Epithelial cell of proximal tubule (primary cell): Measurements from ENCODE around the gene MYADML2. TPM values are rescaled to one million over a fixed set of nuclear protein-coding genes. Genes with fewer than 3 reads are reported as not detected.
"Not testable (repeated sequence)": the region's sequence is repeated elsewhere in the genome, so short reads cannot be mapped to it uniquely, and the experiment has no call there.

Source experiments
- DNase-seq: peaks from one replicate; pipeline ENCODE4 v3.0.0-alpha.2; 2011; ENCODE audit warnings: low read depth
- H3K4me3 ChIP-seq: 2 replicates; pipeline ENCODE4 v1.5.1; 2011; ENCODE audit warnings: low read depth, mild to moderate bottlenecking, low read length
- total RNA-seq: library from RNA; depleted of rRNA; stranded (reverse); fragments of >200 nt; gene quantifications from 2 replicates; pipeline ENCODE4 v1.2.3, GENCODE V29; 2015
- TF ChIP-seq, protein P1 (sequence below): conservative IDR thresholded peaks from 2 replicates; pipeline ENCODE4 v1.5.1; 2012; ENCODE audit warnings: low read depth, mild to moderate bottlenecking, low read length

The MYADML2 gene
- total RNA-seq, 1 donor from 2014 or later = not detected

DNA sequence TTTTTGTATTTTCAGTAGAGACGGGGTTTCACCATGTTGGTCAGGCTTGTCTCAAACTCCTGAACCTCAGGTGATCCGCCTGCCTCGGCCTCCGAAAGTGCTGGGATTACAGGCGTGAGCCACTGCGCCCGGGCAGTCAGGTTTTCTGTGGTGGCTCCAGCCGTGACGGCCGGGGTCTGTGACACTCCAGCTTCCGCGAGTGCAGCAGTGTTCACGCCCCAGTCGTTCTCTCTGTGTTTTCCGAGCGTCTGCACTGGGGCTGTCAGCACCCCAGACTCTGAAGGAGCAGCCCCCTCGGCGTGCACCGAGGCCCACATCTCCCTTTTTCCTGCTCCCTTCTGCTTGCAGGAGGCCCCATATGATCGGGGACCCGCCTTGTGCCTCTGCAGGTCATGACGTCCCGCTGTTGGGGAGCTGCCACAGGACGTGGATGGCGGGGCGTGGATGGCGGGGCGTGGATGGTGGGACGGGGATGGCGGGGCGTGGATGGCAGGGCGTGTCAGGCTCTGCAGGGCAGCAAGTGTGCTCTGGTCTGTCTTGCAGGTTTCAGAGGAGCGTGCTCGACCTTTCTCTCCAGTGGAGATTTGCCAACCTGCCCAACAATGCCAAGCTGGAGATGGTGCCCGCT lies 36.1 kb upstream of the MYADML2 start:
- no peak for DNase-seq
- TF ChIP-seq, protein P1, sequence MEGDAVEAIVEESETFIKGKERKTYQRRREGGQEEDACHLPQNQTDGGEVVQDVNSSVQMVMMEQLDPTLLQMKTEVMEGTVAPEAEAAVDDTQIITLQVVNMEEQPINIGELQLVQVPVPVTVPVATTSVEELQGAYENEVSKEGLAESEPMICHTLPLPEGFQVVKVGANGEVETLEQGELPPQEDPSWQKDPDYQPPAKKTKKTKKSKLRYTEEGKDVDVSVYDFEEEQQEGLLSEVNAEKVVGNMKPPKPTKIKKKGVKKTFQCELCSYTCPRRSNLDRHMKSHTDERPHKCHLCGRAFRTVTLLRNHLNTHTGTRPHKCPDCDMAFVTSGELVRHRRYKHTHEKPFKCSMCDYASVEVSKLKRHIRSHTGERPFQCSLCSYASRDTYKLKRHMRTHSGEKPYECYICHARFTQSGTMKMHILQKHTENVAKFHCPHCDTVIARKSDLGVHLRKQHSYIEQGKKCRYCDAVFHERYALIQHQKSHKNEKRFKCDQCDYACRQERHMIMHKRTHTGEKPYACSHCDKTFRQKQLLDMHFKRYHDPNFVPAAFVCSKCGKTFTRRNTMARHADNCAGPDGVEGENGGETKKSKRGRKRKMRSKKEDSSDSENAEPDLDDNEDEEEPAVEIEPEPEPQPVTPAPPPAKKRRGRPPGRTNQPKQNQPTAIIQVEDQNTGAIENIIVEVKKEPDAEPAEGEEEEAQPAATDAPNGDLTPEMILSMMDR = no peak
- H3K4me3 ChIP-seq = no peak overlapping the region

DNA sequence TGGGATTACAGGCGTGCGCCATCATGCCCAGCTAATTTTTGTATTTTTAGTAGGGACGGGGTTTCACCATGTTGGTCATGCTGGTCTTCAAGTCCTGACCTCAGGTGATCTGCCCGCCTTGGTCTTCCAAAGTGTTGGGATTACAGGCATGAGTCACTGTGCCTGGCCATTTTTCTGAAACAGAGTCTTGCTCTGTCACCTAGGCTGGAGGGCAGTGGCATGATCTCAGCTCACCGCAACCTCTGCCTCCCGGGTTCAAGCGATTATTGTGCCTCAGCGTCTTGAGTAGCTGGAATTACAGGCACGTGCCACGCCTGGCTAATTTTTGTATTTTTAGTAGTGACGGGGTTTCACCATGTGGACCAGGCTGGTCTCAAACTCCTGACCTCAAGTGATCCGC lies 34.5 kb upstream of the MYADML2 start:
- H3K4me3 ChIP-seq, DNase-seq: not testable (repeated sequence)

GRCh38 chr17:81980707-81981343 lies 33.8 kb upstream of the MYADML2 start:
- no peak overlapping the region for H3K4me3 ChIP-seq
- DNase-seq = no peak
- TF ChIP-seq, protein P1 = no peak

DNA sequence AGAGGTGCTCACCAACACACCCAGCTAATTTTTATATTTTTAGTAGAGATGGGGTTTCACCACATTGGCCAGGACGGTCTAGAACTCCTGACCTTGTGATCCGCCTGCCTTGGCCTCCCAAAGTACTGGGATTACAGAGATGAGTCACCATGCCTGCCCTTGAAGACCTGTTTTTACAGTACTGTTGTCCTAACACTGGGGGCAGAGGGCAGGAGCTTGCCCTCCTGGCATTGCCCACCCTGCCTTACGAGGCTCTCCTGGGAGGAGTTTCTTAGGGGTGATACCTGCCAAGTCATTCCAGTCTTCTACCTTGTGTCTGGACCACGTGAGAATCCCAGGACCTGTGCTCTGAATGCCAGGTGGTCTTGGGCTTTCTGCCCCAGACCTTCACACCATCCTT lies 33.1 kb upstream of the MYADML2 start:
- TF ChIP-seq, protein P1 = no peak
- H3K4me3 ChIP-seq = no peak overlapping the region
- DNase-seq = no peak

DNA sequence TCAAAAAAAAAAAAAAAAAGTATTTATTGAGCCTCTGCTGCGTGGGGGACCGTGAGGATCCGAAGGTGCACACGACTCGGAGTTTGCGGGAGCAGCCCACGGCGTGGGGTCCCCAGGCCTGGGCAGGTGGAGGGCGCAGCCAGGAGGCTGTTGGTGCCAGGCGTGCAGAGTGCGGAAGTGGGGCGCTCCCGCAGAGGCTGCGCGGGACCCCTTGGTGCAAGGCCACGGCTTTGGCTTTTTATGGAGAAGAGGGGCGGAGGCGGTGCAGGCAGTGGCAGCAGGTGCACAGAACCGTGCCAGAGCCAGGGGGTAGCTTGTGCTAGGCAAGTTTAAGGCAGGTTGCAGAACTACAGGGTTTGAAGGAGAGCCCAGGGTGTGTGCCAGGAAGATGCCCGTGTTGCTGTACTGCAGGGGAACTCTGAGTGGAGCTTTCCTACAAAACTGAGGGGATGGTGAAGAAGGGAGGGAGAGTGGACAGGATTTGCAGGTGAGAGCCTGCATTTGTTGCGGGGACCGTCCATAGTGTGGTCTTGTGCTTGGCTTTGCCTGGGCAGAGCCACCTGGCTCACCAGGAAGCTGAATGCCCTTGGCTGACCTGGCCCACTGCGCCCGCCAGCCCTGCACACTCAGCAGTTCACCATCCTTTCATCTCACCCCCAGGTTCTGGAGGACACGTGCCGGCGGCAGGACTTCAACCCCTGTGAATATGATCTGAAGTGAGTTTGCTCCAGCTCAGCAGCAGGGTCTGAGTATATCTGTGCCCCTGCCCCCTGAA lies 31.7 kb upstream of the MYADML2 start:
- TF ChIP-seq, protein P1 = no peak
- H3K4me3 ChIP-seq = peak overlapping the region; percentile 91

GRCh38 chr17:81977211-81977808 lies 30.3 kb upstream of the MYADML2 start, which contains the start of gene ASPSCR1:
Gene ASPSCR1, plus strand, starts transcription at chr17:81977629. Its CDS starts 18 bp downstream, at chr17:81977647.
- TF ChIP-seq, protein P1 = no peak
- H3K4me3 ChIP-seq = peak within 1 kb of the TSS; percentile 91
- no peak for DNase-seq

More for the DNA sequence above, 31.7 kb upstream of the MYADML2 start:
- DNase-seq = no peak
